Measurements from ENCODE around the gene CCDC197.

DNA sequence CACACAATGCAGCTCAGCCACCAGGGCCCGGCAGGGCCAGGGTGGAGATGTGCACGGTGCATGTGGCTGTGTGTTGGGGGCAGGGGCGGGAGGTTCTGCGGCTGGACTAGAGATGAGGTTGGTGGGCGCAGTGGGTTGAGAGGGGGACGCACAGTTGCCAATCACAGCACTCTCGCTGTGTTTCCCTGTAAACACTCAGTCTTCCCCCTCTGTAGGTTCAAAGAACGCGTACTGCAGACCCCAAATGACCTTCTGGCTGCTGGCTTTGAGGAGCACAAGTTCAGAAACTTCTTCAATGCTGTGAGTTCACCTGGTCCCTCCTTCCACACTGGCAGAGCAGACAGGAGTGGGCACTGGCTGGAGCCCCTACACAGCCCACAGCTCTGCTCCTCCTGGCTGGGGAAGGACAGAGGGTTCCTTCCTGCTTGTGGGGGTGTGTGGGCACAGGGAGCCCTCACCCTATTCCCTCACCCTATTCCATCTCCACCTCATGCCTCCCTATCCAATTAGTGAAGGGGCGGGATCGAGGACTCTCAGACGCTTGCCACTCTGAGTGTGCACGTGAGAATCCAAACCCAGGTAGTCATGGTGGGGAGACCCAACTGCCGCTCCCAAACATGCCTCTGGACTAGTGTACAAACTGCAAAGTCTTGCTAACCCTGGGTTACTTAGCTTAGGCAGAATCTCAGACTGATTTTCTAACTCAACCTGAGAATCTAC lies 46.8 kb downstream of the CCDC197 start:
- TF ChIP-seq POLR2AphosphoS5 (IDR thresholded peaks at IDR 0.05; ENCODE audit: low read depth, low read length): no peak
- no peak; the same call in 1 of the 2 replicates for TF ChIP-seq POLR2A (IDR thresholded peaks at IDR 0.05; ENCODE audit: low read depth, low read length)
- no peak for TF ChIP-seq TAF1 (IDR thresholded peaks at IDR 0.05; ENCODE audit: borderline replicate concordance, low read depth, low read length)
